NCI-H2107 treated with DMSO at 0.1 percent for 48 hours (cell line): Measurements from ENCODE around the gene BSCL2.
"Not testable (repeated sequence)": the region's sequence is repeated elsewhere in the genome, so short reads cannot be mapped to it uniquely, and the experiment has no call there.

ENCODE experiments used
- DNase-seq: peaks from one replicate; lab custom pipeline; 2025; ENCODE audit not compliant: unreplicated experiment; lab: John Stamatoyannopoulos, UW

Gene BSCL2

GRCh38 chr11:62707277-62707861 lies at the start of gene BSCL2, which contains the start of gene GNG3:
Gene BSCL2, minus strand, starts transcription at chr11:62707424. Its CDS starts 229 bp downstream, at chr11:62707195.
Gene GNG3, plus strand, starts transcription at chr11:62707676. Its CDS starts 620 bp downstream, at chr11:62708296.
- no peak for DNase-seq

GRCh38 chr11:62755086-62755615 lies 47.9 kb upstream of the BSCL2 start:
- DNase-seq = no peak

GRCh38 chr11:62753736-62754603 lies 46.7 kb upstream of the BSCL2 start, which contains the start of gene ZBTB3:
Gene ZBTB3, minus strand, starts transcription at chr11:62754160. Its CDS starts 496 bp downstream, at chr11:62753664.
- DNase-seq = peak; percentile 98

GRCh38 chr11:62752994-62753735 lies 45.9 kb upstream of the BSCL2 start:
- no peak for DNase-seq

- DNase-seq = no peak
Observed at GRCh38 chr11:62752177-62752785, 45.1 kb upstream of the BSCL2 start.

GRCh38 chr11:62749931-62750330 lies 42.7 kb upstream of the BSCL2 start:
- DNase-seq = not testable (repeated sequence)

- DNase-seq = no peak
Observed at GRCh38 chr11:62747475-62748160, 40.4 kb upstream of the BSCL2 start.

- DNase-seq = no peak
Observed at GRCh38 chr11:62737196-62737595, 30.0 kb upstream of the BSCL2 start.

GRCh38 chr11:62732830-62733229 lies 25.6 kb upstream of the BSCL2 start:
- no peak for DNase-seq

- DNase-seq = not testable (repeated sequence)
Observed at GRCh38 chr11:62730076-62730475, 22.9 kb upstream of the BSCL2 start.

- peak; percentile 75 for DNase-seq
Observed at GRCh38 chr11:62728171-62728988, 21.2 kb upstream of the BSCL2 start, which contains the start of gene TTC9C. Gene TTC9C, plus strand, starts transcription at chr11:62728486. Its CDS starts 363 bp downstream, at chr11:62728849.

- peak; percentile 96 for DNase-seq
Observed at GRCh38 chr11:62727872-62728170, 20.6 kb upstream of the BSCL2 start.

GRCh38 chr11:62727165-62727871 lies 20.1 kb upstream of the BSCL2 start, which contains the start of gene HNRNPUL2:
Gene HNRNPUL2, minus strand, starts transcription at chr11:62727457. Its CDS starts 301 bp downstream, at chr11:62727156.
- DNase-seq = peak; percentile 96

- DNase-seq = no peak
Observed at GRCh38 chr11:62726915-62727164, 19.6 kb upstream of the BSCL2 start.

- no peak for DNase-seq
Observed at GRCh38 chr11:62726156-62726914, 19.1 kb upstream of the BSCL2 start.

- no peak for DNase-seq
Observed at GRCh38 chr11:62725646-62726045, 18.4 kb upstream of the BSCL2 start.

GRCh38 chr11:62724171-62724570 lies 16.9 kb upstream of the BSCL2 start:
- no peak for DNase-seq

- DNase-seq = no peak
Observed at GRCh38 chr11:62721994-62722393, 14.8 kb upstream of the BSCL2 start.
